Islet of Langerhans (tissue), 1 donor: Measurements from ENCODE around the gene ERCC6L.

ENCODE experiments used
- FAIRE-seq: peaks from one replicate; lab custom pipeline; 2011; peaks lifted over from hg19 to GRCh38; lab: Jason Lieb, UNC

The ERCC6L gene, protein sequence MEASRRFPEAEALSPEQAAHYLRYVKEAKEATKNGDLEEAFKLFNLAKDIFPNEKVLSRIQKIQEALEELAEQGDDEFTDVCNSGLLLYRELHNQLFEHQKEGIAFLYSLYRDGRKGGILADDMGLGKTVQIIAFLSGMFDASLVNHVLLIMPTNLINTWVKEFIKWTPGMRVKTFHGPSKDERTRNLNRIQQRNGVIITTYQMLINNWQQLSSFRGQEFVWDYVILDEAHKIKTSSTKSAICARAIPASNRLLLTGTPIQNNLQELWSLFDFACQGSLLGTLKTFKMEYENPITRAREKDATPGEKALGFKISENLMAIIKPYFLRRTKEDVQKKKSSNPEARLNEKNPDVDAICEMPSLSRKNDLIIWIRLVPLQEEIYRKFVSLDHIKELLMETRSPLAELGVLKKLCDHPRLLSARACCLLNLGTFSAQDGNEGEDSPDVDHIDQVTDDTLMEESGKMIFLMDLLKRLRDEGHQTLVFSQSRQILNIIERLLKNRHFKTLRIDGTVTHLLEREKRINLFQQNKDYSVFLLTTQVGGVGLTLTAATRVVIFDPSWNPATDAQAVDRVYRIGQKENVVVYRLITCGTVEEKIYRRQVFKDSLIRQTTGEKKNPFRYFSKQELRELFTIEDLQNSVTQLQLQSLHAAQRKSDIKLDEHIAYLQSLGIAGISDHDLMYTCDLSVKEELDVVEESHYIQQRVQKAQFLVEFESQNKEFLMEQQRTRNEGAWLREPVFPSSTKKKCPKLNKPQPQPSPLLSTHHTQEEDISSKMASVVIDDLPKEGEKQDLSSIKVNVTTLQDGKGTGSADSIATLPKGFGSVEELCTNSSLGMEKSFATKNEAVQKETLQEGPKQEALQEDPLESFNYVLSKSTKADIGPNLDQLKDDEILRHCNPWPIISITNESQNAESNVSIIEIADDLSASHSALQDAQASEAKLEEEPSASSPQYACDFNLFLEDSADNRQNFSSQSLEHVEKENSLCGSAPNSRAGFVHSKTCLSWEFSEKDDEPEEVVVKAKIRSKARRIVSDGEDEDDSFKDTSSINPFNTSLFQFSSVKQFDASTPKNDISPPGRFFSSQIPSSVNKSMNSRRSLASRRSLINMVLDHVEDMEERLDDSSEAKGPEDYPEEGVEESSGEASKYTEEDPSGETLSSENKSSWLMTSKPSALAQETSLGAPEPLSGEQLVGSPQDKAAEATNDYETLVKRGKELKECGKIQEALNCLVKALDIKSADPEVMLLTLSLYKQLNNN

DNA sequence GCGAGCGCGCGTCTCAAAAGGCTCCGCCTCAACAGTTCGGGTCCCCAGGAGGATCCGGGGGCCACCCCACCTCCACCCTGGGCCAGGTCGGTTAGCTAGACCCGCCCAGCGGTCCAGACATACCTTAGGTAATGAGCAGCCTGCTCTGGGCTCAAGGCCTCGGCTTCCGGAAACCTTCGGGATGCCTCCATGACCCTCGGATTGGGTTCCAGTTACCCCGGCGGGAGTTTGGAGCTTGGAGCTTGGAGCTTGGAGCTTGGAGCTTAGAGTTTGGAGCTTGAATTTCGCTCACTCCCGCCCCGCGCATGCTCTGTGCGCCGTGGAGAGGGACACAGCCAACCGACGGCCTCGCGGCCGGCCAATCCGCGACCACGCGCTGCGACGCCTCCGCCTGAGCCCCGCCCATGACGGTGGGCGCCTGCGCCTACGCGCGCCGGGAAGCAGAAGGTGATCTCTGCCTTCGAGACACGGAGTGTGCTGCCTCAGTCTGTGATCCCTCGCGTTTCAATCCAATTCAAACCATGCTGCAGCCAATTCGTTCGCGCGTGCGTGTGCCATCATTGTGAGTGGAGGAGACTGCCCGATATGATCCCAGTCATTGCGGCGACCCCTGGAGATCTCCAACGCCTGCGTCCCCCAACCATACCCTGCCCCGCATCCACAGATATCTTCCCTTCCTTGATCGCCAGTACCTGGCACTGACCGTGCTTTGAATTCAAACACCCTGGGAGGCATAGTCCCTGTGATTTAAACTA is at the start of gene ERCC6L:
Gene ERCC6L (minus strand): TSS at position 307 of the 755 bp plus-strand sequence. CDS start 116 bp downstream, at position 191.
- peak; percentile 9 for FAIRE-seq

DNA sequence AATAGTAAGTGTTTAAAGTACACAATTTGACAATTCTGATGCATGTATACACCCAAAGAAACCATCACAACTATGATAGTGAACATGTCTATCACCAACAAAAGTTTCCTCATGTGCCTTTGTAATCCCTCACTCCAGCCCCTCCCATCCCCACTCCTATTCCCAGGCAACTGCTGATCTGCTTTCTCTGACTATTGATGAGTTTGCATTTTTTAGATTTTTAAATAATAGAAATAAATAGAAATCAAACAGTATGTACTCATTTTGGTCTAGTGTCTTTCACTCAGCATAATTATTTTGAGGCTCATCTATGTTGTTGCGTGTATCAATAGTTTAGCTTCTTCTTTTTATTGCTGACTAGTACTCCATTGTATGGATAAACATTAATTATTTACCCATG is 43.5 kb upstream of the ERCC6L start:
- FAIRE-seq, result no peak

DNA sequence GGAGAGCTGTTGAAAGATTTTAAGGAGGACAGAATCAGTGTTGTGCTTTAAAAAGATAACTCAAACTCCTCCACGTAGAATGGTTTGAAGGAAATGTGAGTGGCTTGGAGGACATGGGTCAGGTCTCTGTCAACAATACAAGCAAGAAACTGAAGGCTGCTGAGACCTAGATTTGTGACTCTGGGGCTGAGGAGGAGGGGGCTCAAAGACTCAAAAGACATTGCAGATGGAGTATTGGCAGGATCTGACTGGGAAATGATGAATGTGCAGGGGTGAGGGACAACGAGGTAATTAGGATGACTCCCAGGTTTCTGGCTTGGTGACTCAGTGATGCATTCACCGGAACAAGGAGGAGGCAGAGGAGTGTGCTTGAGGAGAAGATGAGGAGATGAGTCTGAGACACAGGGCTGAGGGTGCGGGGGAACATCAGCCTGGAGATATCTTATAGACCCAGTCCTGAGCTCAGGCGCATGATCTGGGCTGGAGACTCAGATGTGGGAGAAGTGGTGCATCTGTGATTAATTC is 41.6 kb upstream of the ERCC6L start:
- FAIRE-seq, result no peak

DNA sequence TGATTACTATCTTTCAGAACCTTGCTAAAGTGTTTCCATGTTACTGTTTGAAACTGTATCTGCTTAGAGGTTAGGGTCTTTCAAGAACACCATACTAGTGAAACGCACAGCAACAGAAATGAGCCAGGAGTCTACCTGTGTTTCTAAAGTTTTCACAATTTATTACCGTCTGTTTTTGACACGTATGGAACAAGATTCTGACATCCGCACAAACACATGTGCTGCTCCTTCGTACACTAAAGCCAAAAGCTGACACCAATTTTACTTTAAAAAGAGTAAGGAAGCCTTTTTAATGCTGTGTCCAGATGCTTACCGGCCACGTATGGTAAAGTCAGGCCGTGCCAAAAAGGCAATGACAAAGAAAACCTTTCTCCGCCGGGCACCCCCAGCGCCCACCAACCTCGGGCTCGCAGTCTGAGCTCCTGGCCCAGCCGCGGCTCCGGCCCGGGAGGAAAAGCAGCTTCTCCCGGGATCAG is 37.7 kb upstream of the ERCC6L start:
- FAIRE-seq, result no peak

DNA sequence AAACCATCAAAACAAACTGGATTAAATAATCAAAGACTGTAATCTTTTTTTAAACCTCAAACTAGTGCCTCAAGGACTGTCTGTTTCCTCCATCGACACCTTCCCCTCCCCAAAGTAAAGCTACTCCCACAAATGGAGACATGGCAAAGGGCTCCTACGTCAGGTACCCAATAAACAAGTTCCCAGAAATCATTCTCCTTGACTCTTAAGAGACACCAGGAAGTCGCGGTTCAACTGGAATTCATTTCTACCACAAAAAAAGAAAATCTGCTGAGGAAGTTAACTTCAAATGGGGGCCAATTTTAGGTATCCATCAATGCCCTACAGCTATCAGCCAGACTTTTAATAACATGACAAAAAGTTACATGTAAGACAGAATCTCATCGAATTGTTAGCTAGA is 35.7 kb upstream of the ERCC6L start:
- FAIRE-seq, result no peak

DNA sequence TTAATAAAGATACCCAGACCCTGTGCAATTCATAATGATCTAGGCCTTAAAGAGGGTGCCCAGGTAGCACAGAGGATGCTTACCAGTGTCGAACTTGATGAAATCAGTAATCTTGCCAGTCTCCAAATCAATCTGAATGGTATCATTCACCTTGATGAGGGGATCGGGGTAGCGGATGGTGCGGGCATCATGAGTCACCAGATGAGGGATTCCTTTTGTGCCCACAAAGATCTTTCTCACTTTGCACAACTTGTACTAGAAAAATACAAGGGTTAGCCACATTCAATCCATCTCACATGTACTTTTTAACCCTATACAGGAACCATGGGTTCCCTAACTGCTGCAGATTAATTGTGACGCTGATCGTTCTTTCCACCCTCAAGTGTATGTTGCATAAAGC is 34.9 kb upstream of the ERCC6L start:
- FAIRE-seq, result no peak

DNA sequence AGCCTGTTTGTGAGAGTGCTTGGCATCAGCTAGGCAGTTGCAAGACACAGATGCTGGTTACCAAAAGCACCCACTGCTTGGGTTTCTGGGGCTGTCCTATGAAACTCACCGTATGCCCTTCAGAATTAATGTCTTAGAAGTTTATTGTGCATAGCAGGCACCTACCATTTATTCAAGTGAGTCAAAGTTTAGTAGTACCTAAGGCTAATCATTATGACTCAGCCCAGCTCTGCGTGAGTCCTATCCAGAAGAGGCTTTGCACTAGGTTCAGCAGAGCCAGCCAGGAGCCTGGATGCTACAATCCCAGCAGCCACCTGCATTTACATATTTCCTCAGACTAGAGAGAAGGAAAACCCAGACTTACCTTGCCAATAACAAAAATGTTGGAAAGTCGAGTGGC is 34.0 kb upstream of the ERCC6L start:
- no peak for FAIRE-seq

DNA sequence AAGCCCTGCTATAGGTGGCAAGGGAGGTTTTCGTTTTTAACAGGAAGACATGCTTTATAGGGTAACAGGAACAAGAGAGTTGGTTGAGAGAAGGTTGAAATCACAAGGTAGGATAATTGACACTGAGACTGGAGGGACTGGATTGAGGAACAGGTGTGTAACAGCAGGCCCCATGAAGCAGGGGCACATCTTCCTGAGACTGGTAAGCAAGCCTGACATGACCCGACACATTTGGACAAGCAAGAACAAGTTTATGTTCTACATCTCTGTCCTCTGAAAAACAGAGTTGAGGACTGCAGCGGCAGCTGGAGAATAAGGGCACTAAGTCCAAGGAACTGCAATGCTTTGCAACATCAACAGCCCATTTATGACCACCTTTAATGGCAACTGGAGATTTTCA is 33.0 kb upstream of the ERCC6L start:
- no peak for FAIRE-seq

DNA sequence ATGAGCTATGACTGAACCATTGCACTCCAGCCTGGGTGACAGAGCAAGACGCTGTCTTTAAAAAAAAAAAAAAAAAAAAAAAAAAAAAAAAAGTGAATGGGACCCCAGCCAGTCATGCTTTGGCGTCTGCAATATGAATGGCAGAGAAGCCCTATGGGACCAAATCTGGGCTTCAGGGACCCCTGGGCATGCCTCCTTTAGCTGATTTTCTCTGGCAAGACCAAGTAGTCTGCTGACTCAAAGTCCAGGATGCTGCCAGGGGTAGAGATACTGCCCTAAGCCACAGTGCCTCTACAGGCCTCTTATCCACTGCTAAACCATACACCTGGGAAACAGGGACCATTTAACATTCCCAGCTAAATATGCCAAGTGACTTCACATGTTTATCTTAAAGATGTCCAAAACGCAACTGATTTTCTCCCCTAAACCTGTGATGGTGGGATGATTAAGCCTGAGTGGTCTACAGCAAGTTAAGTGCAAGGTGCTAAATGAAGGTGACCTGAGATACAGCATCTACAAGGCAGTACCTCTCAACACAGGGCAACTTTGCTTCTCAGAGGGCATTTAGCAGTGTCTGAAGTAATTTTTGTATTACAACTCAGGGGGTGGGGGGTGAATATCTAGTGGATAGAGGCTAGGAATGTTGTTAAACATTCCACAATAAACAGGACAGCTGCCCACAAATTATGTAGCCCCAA is 32.4 kb upstream of the ERCC6L start:
- FAIRE-seq, result no peak

DNA sequence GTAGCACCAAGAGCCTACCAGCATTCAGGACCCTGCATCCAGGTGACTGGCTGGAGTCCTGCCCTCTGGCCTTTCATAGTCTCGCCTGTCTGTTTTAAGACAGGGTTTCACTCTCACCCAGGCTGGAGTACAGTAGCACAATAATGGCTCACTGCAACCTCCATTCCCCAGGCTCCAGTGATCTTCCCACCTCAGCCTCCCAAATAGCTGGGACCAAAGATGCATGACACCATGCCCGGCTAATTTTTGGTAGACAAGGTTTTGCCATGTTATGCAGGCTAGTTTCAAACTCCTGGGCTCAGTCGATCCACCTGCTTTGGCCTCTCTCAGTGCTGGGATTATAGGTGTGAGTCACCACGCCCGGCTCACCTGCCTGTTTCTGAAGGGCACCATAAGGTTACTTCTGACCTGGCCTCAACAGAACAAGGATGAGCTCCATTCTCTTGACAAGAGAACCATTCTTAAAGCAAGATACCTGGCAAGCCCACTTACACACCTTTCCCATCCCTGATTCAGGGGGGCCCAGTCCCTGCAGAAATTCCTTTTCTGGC is 31.6 kb upstream of the ERCC6L start:
- no peak for FAIRE-seq

DNA sequence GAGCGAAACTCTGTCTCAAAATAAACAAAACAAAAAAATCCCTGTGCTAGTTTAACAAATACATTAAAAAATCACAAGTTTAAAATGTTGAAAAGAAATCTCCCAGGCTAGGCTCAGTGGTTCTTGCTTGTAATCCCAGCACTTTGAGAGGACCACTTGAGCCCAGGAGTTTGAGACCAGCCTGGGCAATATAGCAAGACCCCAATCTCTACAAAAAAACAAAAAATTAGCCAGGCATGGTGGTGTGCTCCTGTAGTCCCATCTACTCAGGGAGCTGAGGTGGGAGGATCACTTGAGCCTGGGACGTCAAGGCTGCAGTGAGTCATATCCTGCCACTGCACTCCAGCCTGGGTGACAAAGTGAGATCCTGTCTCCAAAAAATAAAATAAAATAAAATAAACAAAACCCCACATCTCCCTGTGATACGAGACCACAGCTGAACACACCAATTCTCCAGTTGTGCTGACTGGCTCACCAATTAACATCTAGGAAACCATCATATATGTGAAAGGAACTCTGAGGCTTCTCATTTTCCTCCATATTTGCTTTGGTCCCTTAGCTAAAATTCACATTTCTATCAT is 30.9 kb upstream of the ERCC6L start:
- no peak for FAIRE-seq

DNA sequence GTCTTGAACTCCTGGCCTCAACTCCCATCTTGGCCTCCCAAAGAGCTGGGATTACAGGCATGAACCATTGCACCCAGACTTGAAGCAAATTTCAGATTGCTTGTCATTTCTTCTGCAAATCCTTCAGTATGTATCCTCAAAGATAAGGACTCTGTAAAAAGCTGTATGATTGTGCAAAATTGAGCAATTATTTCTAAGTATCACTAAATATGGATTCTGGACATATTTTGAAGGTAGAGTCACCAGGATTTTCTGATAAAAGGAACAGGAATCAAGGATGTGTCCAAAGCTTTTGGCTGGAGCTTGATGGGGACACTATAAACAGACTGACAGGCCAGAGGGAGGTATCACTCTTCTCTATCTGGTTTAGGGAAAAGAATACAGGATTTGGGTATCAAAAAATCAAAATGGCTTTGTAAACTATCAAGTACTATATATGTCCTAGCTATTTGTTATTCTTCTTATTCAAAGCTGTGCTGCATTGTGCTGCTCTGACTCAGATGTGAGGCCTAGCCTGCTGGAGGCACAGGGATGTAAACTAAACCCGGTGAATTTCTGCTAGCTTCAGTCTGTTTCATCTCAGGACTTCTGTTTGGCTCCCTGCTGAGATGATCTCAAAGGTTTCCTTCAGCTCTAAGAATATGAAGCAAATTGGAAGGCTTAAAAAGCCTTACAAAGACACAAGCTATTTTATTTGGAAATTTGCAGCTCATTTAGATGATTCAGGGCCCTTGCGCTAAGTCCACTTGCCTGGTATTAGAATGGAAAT is 30.0 kb upstream of the ERCC6L start:
- no peak for FAIRE-seq

DNA sequence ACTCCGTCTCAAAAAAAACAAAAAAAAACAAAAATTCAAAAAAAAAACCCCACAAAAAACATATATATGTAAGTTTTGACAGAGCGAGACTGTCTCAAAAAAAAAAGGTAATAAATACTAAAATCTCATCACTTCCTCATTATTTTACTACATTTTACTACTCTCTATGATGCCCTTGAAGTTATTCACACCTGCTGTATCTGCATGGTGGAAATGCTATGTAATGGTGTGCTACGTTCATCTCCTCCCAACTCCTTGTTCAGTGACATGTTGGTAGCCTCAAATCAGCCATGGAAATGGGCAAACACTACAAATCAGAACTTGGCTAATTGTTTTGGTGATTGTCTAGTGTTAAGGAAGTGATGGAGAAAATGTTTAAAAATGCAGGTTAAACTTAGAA is 26.4 kb upstream of the ERCC6L start:
- FAIRE-seq, result no peak

DNA sequence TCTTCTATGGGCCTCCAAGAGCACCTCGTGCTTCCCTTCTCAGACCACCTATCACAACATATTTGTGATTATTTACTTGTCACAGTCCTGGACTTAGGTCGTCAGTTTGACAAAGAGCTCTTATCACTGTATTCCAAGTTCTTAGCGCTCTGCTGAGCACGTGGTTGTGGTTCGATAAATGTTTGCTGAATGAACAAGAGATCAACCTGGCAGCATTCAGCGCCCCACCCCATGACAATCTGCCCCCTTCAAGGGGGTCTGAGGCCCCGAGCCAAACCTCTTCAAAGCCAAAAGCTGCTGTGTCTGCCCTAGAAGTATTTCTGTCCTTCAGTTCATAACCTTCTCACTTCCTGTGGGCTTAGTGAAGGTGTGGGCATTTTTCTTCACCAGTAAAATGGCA is 23.2 kb upstream of the ERCC6L start:
- no peak for FAIRE-seq

DNA sequence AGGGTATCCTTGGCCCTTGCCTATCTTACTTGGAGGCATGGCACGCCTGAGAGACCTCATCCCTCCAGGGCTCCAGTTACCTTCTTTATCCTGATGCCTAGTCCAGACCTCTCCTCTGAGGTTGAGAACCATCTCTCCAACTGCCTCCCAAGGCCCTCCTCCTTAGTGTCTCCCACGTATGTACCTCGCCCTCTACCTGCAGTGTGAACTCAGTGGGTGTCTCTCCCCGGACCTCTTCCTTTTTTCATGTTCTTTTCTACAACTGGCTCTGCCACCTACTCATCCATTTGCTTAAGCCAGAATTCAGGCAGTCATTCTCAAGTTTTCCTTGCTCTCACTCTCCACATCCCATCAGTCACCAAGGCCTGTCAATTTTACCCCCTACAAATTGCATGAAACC is 21.6 kb upstream of the ERCC6L start:
- FAIRE-seq, result no peak

DNA sequence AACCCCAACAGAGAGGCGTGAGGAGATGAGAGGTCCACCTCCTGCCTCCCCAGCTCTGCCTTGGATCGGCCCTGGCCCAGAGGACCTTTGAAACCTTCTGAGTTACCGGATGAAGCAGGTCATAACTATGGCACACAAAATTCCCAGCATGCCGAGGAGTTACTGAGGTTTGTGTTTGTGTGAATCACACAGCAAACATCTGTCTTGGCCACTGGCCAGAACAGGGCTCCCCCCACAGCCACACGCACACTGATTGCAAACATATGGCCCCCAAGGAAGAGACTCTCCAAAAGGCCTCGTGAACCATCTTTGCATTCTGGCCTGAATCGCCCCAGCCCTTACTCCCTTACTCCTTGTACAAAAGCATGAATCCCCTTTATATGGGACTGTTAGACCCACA is 19.3 kb upstream of the ERCC6L start:
- no peak for FAIRE-seq

DNA sequence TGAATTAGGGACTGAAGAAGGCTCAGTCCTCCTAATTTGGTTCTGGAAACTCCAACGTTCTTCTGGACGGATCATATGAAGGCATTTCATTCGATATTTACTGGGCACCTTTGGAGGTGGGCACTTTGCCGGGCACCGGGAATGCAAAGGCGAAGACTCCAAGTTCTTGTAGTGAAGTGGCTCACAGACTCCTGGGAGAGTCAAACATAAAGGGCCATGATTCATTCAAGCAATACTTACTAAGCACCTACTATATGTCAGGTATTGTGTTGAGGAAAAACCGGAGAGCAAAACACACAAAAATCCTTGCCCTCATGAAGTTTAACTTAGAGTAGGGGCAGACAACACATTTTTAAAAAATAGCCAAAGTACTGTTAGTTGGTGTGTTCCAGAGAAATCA is 17.0 kb upstream of the ERCC6L start:
- FAIRE-seq, result no peak

DNA sequence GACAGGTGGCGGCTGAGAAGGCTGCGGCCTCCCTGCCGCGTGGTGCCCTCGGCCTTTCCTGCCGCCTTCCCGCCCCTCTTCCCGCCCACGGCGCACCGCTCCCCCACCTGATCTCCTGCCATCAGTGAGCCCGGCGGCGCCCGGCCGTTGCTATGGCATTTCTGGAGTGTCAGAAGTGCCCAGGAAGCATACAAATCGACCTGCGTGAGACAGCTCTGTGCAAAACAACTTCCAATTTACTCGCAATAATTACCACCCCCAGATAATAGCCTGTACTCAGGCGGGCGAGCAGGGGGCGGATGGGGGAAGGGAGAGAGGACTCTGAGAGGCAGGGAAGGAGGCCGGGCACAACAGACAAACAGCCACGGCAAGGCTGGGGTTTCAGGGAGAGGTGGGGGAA is 16.6 kb upstream of the ERCC6L start:
- FAIRE-seq, result no peak

DNA sequence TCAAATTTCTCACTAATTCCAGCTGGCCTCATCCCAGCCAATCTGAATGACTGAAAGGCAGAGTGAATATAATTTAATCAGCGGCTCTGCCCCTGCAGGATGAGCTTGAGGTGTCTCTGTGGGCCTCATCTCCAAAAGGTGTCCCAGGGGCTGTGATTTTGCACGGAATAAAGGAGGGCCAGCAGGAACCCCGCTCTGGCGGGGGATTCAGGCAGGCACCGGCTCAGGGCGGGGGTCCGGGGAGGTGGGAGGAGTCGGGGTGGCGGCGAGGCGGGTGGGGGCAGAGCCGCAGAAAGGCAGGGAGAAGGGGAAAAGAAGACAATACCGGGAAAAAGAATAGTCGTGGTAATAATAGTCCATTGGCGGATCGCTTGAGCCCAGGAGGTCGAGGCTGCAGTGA is 16.0 kb upstream of the ERCC6L start:
- no peak for FAIRE-seq

DNA sequence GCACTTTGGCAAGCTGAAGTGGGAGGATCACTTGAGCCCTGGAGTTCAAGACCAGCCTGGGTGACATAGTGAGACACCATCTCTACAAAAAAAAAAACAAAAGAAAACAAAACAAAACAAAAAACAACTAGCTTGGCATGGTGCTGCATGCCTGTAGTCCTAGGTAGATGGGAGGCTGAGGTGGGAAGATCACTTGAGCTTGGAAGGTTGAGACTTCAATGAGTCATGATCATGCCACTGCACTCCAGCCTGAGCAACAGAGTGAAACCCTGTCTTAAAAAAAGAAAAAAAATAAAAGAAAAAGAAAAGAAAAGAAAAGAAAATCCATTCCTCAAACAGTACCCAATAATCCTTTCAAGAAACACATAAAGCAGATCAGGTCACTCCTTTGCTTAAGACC is 14.9 kb upstream of the ERCC6L start:
- FAIRE-seq, result no peak
